ENCODE measurements around the gene PTPRD. TPM values are rescaled to one million over a fixed set of nuclear protein-coding genes. Genes with fewer than 3 reads are reported as not detected.

PTPRD gene
- total RNA-seq, 1 experiment from 2014 or later = not detected

DNA sequence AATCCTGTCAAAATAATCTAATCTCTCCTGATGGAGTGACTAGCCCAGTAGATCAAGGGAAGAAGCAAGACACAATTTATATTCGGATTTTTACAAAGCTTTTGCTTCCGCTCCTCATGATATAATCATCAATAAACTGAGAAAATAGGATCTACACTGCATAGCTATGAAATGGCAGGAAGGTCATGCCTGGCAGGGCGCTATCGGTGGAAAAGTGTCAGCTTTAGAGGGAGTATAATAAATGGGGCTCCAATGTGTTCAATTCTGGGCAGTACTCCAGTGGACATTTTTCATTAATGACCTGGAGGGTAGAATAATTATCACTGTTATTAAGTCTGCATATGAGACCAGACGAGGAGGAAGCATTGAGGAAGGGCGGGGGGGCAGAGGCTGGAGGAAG lies 1799.9 kb downstream of the PTPRD start:
- no TSS peak for BruUV-seq (replicated peaks)
- Histone ChIP-seq H3K36me3 (ENCODE audit: control insufficient read depth, insufficient read depth, low read length) (no peaks in the 10 kb centered on the region), H3K9me3 (ENCODE audit: control insufficient read depth, insufficient read depth, low read depth, low read length) (no peaks in the 10 kb centered on the region), H3K4me3 (ENCODE audit: low read depth in 2 of 2, low read length in 2 of 2) (no peak overlapping the region), H3K4me1 (ENCODE audit: control insufficient read depth, insufficient read depth, low read length) (no peaks in the 10 kb centered on the region), H3K27ac (ENCODE audit: low read length) (no peak overlapping the region), H3K27me3 (ENCODE audit: control insufficient read depth, insufficient read depth, low read length) (no peaks in the 10 kb centered on the region)
- CTCF ChIA-PET = no interaction called here
- intact Hi-C loops (cut with micrococcal nuclease; ENCODE audit: unreplicated experiment) (no loop called here), in situ Hi-C loops (cut with HindIII; ENCODE audit: low pct_unique_long_range_greater_than_20kb, low sequenced_read_pairs) (no loop called here)
- DNase-seq (ENCODE audit: low read depth, low spot score) (no peak), ATAC-seq (no peak)
- POLR2A ChIA-PET = no interaction called here
- TF ChIP-seq TCF7L2 (IDR thresholded peaks at IDR 0.05; ENCODE audit: low read depth, low read length) = no peak
- TF ChIP-seq CTCF (IDR thresholded peaks at IDR 0.05) = no peak

- H3K4me3 ChIP-seq (ENCODE audit: low read depth in 2 of 2, low read length in 2 of 2) = no peak overlapping the region
- H3K36me3 ChIP-seq (ENCODE audit: control insufficient read depth, insufficient read depth, low read length) = no peaks in the 10 kb centered on the region
- no peak for DNase-seq (ENCODE audit: low read depth, low spot score)
- H3K9me3 ChIP-seq (ENCODE audit: control insufficient read depth, insufficient read depth, low read depth, low read length) = no peaks in the 10 kb centered on the region
- no peak overlapping the region for H3K27ac ChIP-seq (ENCODE audit: low read length)
- no peaks in the 10 kb centered on the region for H3K27me3 ChIP-seq (ENCODE audit: control insufficient read depth, insufficient read depth, low read length)
- no peak for TF ChIP-seq TCF7L2 (IDR thresholded peaks at IDR 0.05; ENCODE audit: low read depth, low read length)
- TF ChIP-seq REST (IDR thresholded peaks at IDR 0.05; ENCODE audit: insufficient read depth in 1 of 2, low read depth in 2 of 2, low read length in 1 of 2) = no peak
- no peak for TF ChIP-seq CTCF (IDR thresholded peaks at IDR 0.05)
- no peak for TF ChIP-seq SIN3A (IDR thresholded peaks at IDR 0.05; ENCODE audit: borderline replicate concordance, insufficient read depth, low read depth, low read length)
- no peak for TF ChIP-seq POLR2AphosphoS5 (IDR thresholded peaks at IDR 0.05; ENCODE audit: low read depth, low read length)
- BruUV-seq (replicated peaks) = no TSS peak
- no peak for ATAC-seq
- H3K4me1 ChIP-seq (ENCODE audit: control insufficient read depth, insufficient read depth, low read length) = no peaks in the 10 kb centered on the region
- ChIA-PET CTCF (no interaction called here), POLR2A (no interaction called here)
- intact Hi-C loops (cut with micrococcal nuclease; ENCODE audit: unreplicated experiment) = no loop called here
- in situ Hi-C loops (cut with HindIII; ENCODE audit: low pct_unique_long_range_greater_than_20kb, low sequenced_read_pairs) = no loop called here
Observed at GRCh38 chr9:8809741-8810140, 1803.1 kb downstream of the PTPRD start.

- no peak overlapping the region for H3K27ac ChIP-seq (ENCODE audit: low read length)
- intact Hi-C loops (cut with micrococcal nuclease; ENCODE audit: unreplicated experiment) (no loop called here), in situ Hi-C loops (cut with HindIII; ENCODE audit: low pct_unique_long_range_greater_than_20kb, low sequenced_read_pairs) (no loop called here)
- no TSS peak for BruUV-seq (replicated peaks)
- H3K36me3 ChIP-seq (ENCODE audit: control insufficient read depth, insufficient read depth, low read length) = no peaks in the 10 kb centered on the region
- DNase-seq (ENCODE audit: low read depth, low spot score) (no peak), ATAC-seq (no peak)
- H3K4me3 ChIP-seq (ENCODE audit: low read depth in 2 of 2, low read length in 2 of 2) = no peak overlapping the region
- H3K9me3 ChIP-seq (ENCODE audit: control insufficient read depth, insufficient read depth, low read depth, low read length) = no peaks in the 10 kb centered on the region
- H3K27me3 ChIP-seq (ENCODE audit: control insufficient read depth, insufficient read depth, low read length) = no peaks in the 10 kb centered on the region
- CTCF ChIA-PET = no interaction called here
- POLR2A ChIA-PET = no interaction called here
- H3K4me1 ChIP-seq (ENCODE audit: control insufficient read depth, insufficient read depth, low read length) = no peaks in the 10 kb centered on the region
- TF ChIP-seq REST (IDR thresholded peaks at IDR 0.05; ENCODE audit: insufficient read depth in 1 of 2, low read depth in 2 of 2, low read length in 1 of 2) (no peak), TCF7L2 (IDR thresholded peaks at IDR 0.05; ENCODE audit: low read depth, low read length) (no peak), SIN3A (IDR thresholded peaks at IDR 0.05; ENCODE audit: borderline replicate concordance, insufficient read depth, low read depth, low read length) (no peak), CTCF (IDR thresholded peaks at IDR 0.05) (no peak), POLR2AphosphoS5 (IDR thresholded peaks at IDR 0.05; ENCODE audit: low read depth, low read length) (no peak)
Observed at GRCh38 chr9:8806150-8806549, 1806.7 kb downstream of the PTPRD start.
